HepG2 (cell line): ENCODE results near the gene MGMT. TPM values are rescaled to one million over a fixed set of nuclear protein-coding genes. Genes with fewer than 3 reads are reported as not detected.

ENCODE experiments used
- ATF7-NPFF ChIP-seq: sonication (generic); formaldehyde crosslinking; IDR thresholded peaks from 2 replicates; pipeline ENCODE4 v1.8.1; 2023; ENCODE audit warnings: mild to moderate bottlenecking, low read depth, missing genetic modification reagents, moderate library complexity
- CHD2 ChIP-seq: IDR thresholded peaks from 2 replicates; pipeline ENCODE4 v1.6.1; 2011; ENCODE audit warnings: low read depth, low read length, improper control_type of control experiment
- DMTF1 ChIP-seq: sonication (generic); formaldehyde crosslinking; IDR thresholded peaks from 2 replicates; pipeline ENCODE4 v1.4.0; 2020; ENCODE audit warnings: mild to moderate bottlenecking, missing genetic modification reagents
- DNMT3B ChIP-seq: conservative IDR thresholded peaks from 2 replicates; pipeline ENCODE4 v1.6.1; 2016; ENCODE audit warnings: missing biosample characterization, control low read depth
- GFI1 ChIP-seq: sonication (generic); formaldehyde crosslinking; IDR thresholded peaks from 2 replicates; pipeline ENCODE4 v1.5.0; 2020; ENCODE audit warnings: missing genetic modification reagents, mild to moderate bottlenecking, borderline replicate concordance
- KLF11 ChIP-seq: IDR thresholded peaks from 2 replicates; pipeline ENCODE4 v1.6.1; 2016; ENCODE audit warnings: missing compliant biosample characterization
- KLF9 ChIP-seq: IDR thresholded peaks from 2 replicates; pipeline ENCODE4 v1.6.1; 2016; ENCODE audit warnings: low read depth
- MED13 ChIP-seq: sonication (generic); formaldehyde crosslinking; IDR thresholded peaks from 2 replicates; pipeline ENCODE4 v1.5.0; 2020; ENCODE audit warnings: missing genetic modification reagents
- MYC ChIP-seq: sonication (generic); formaldehyde crosslinking; IDR thresholded peaks from 2 replicates; pipeline ENCODE4 v1.9.0; 2021; ENCODE audit warnings: missing genetic modification reagents, borderline replicate concordance
- NFE2L1 ChIP-seq: sonication (generic); formaldehyde crosslinking; IDR thresholded peaks from 2 replicates; pipeline ENCODE4 v1.4.0; 2020; ENCODE audit warnings: missing genetic modification reagents, mild to moderate bottlenecking, borderline replicate concordance
- NFKBIZ ChIP-seq: IDR thresholded peaks from 2 replicates; pipeline ENCODE4 v1.6.1; 2018; ENCODE audit warnings: missing genetic modification reagents, missing compliant biosample characterization
- POGZ ChIP-seq: sonication (generic); formaldehyde crosslinking; IDR thresholded peaks from 2 replicates; pipeline ENCODE4 v1.4.0; 2020; ENCODE audit warnings: mild to moderate bottlenecking, missing genetic modification reagents
- TBX2 ChIP-seq: sonication (generic); formaldehyde crosslinking; IDR thresholded peaks from 2 replicates; pipeline ENCODE4 v1.5.0; 2020; ENCODE audit warnings: missing genetic modification reagents, mild to moderate bottlenecking, borderline replicate concordance
- TFDP2 ChIP-seq: sonication (generic); formaldehyde crosslinking; IDR thresholded peaks from 2 replicates; pipeline ENCODE4 v1.4.0; 2020; ENCODE audit warnings: missing genetic modification reagents
- ZNF12 ChIP-seq: sonication (generic); formaldehyde crosslinking; IDR thresholded peaks from 2 replicates; pipeline ENCODE4 v1.5.0; 2020; ENCODE audit warnings: missing genetic modification reagents
- ZNF205 ChIP-seq: IDR thresholded peaks from 2 replicates; pipeline ENCODE4 v1.6.1; 2018; ENCODE audit warnings: missing biosample characterization, missing genetic modification reagents
- ZNF280D ChIP-seq: sonication (generic); formaldehyde crosslinking; IDR thresholded peaks from 2 replicates; pipeline ENCODE4 v1.5.1; 2020; ENCODE audit warnings: mild to moderate bottlenecking, missing genetic modification reagents
- ZNF556 ChIP-seq: sonication (generic); formaldehyde crosslinking; IDR thresholded peaks from 2 replicates; pipeline ENCODE4 v1.4.0; 2020; ENCODE audit warnings: mild to moderate bottlenecking, missing genetic modification reagents, borderline replicate concordance
- ZNF710 ChIP-seq: sonication (generic); formaldehyde crosslinking; IDR thresholded peaks from 2 replicates; pipeline ENCODE4 v1.5.0; 2020; ENCODE audit warnings: mild to moderate bottlenecking, missing genetic modification reagents, borderline replicate concordance
- ZNF780A ChIP-seq: sonication (generic); formaldehyde crosslinking; IDR thresholded peaks from 2 replicates; pipeline ENCODE4 v1.8.0; 2022; ENCODE audit warnings: mild to moderate bottlenecking, missing genetic modification reagents, moderate library complexity
- polyA plus RNA-seq, 8 experiments: library from polyadenylated mRNA; depleted of rRNA in 3 of 8; stranded (reverse) in 7 of 8; unstranded in 1 of 8; fragments of >200 nt; fragmentation: Illumina TruSeq in 4 of 8; extraction: Trizol in 4 of 8; gene quantifications; 2 replicates each; pipeline versions ENCODE4 v1.2.1 to v1.2.3, GENCODE V29; 2011 to 2016; ENCODE audit warnings: low read depth in 4 of 8, missing spikeins in 1 of 8, mixed read lengths in 1 of 8; ENCODE audit not compliant: insufficient read depth in 1 of 8
- total RNA-seq, 5 experiments: library from RNA; depleted of rRNA; stranded (reverse); fragments of >200 nt; fragmentation: Illumina TruSeq; extraction: Trizol; gene quantifications; 2 replicates each; pipeline ENCODE4 v1.2.3, GENCODE V29; 2016; ENCODE audit warnings: low read depth in 1 of 5

The MGMT gene
- total and polyA plus RNA-seq, 2 of the 13 experiments (the other 11 are each of a cell fraction or from before 2014, with no cell fraction given): 12.0 to 19.5 TPM

- TF ChIP-seq ZNF280D (CRISPR knock-in tag) (peak; percentile 20; the same call in 1 of the 2 replicates), NFE2L1 (no peak), KLF11 (no peak), ZNF710 (CRISPR knock-in tag) (peak; percentile 47; the same call in 1 of the 2 replicates), POGZ (CRISPR knock-in tag) (peak; percentile 68), ZNF780A (CRISPR knock-in tag) (no peak), ZNF12 (CRISPR knock-in tag) (no peak), ZNF556 (CRISPR knock-in tag) (no peak), TFDP2 (CRISPR knock-in tag) (peak; percentile 26; the same call in 1 of the 2 replicates), ATF7-NPFF (no peak), KLF9 (no peak), TBX2 (CRISPR knock-in tag) (peak; percentile 78), MED13 (peak; percentile 58; the same call in 1 of the 2 replicates), NFKBIZ (CRISPR knock-in tag) (no peak), DMTF1 (CRISPR knock-in tag) (no peak), MYC (no peak), CHD2 (no peak), GFI1 (CRISPR knock-in tag) (peak; percentile 90), ZNF205 (no peak; the same call in 1 of the 2 replicates), DNMT3B (CRISPR knock-in tag) (no peak)
These were observed 4.7 kb upstream of the MGMT start (continued) for GRCh38 chr10:129462257-129462795.
